HepG2 (cell line): ENCODE measurements around the gene GPATCH8. TPM values are rescaled to one million over a fixed set of nuclear protein-coding genes. Genes with fewer than 3 reads are reported as not detected.
A peak's percentile ranks its signal among the peaks of the same experiment; 100 is the strongest.

ENCODE experiments used
- CCDC6 ChIP-seq: sonication (generic); formaldehyde crosslinking; IDR thresholded peaks from 2 replicates; pipeline ENCODE4 v1.8.1; 2022; ENCODE audit warnings: mild to moderate bottlenecking, missing genetic modification reagents, moderate library complexity
- ELK4 ChIP-seq: sonication (generic); formaldehyde crosslinking; IDR thresholded peaks from 2 replicates; pipeline ENCODE4 v1.9.0; 2021; ENCODE audit warnings: missing genetic modification reagents, borderline replicate concordance
- FOXK2 ChIP-seq: fragments of 450-650 bp; IDR thresholded peaks from 2 replicates; pipeline ENCODE4 v1.6.1; 2016
- GATA4 ChIP-seq: sonication (generic); IDR thresholded peaks from 2 replicates; pipeline ENCODE4 v1.6.1; 2016; ENCODE audit warnings: antibody characterized with exemption, low read depth, borderline replicate concordance
- HOXD1 ChIP-seq: sonication (generic); formaldehyde crosslinking; IDR thresholded peaks from 2 replicates; pipeline ENCODE4 v1.5.0; 2020; ENCODE audit warnings: missing genetic modification reagents
- JUN ChIP-seq: sonication (generic); formaldehyde crosslinking; IDR thresholded peaks from 2 replicates; pipeline ENCODE4 v1.4.0; 2020; ENCODE audit warnings: mild to moderate bottlenecking, missing genetic modification reagents
- MAZ ChIP-seq, 2 experiments: sonication (generic) in 1 of 2; formaldehyde crosslinking in 1 of 2; IDR thresholded peaks; 2 replicates each; pipeline versions ENCODE4 v1.5.0 to v1.6.1; 2012 to 2020; ENCODE audit warnings: low read depth in 2 of 2, mild to moderate bottlenecking in 2 of 2, borderline replicate concordance in 1 of 2, improper control_type of control experiment in 1 of 2, low read length in 1 of 2, missing genetic modification reagents in 1 of 2, moderate library complexity in 1 of 2
- MED13 ChIP-seq: sonication (generic); formaldehyde crosslinking; IDR thresholded peaks from 2 replicates; pipeline ENCODE4 v1.5.0; 2020; ENCODE audit warnings: missing genetic modification reagents
- NFIB ChIP-seq: sonication (generic); formaldehyde crosslinking; IDR thresholded peaks from 2 replicates; pipeline ENCODE4 v1.9.0; 2021; ENCODE audit warnings: missing genetic modification reagents, mild to moderate bottlenecking, borderline replicate concordance
- NKX3-1 ChIP-seq: sonication (generic); formaldehyde crosslinking; IDR thresholded peaks from 2 replicates; pipeline ENCODE4 v1.5.0; 2020; ENCODE audit warnings: missing genetic modification reagents
- PTBP1 ChIP-seq: fragments of 200-400 bp; formaldehyde crosslinking; IDR thresholded peaks from 2 replicates; pipeline ENCODE4 v1.6.1; 2018; ENCODE audit warnings: low read length, low read depth; ENCODE audit not compliant: poor library complexity, severe bottlenecking
- RFX3 ChIP-seq: IDR thresholded peaks from 2 replicates; pipeline ENCODE4 v1.6.1; 2016; ENCODE audit warnings: missing biosample characterization, missing genetic modification reagents
- RFX5 ChIP-seq: IDR thresholded peaks from 2 replicates; pipeline ENCODE4 v1.6.1; 2011; ENCODE audit warnings: low read depth, low read length, improper control_type of control experiment
- RNF2 ChIP-seq: fragments of 450-650 bp; conservative IDR thresholded peaks from 2 replicates; pipeline ENCODE4 v1.6.1; 2016; ENCODE audit warnings: low read depth
- SNRNP70 ChIP-seq: fragments of 200-400 bp; formaldehyde crosslinking; IDR thresholded peaks from 2 replicates; pipeline ENCODE4 v1.6.1; 2017; ENCODE audit warnings: mild to moderate bottlenecking, low read depth, low read length, moderate library complexity
- SRF ChIP-seq: IDR thresholded peaks from 2 replicates; pipeline ENCODE4 v1.6.1; 2011; ENCODE audit warnings: mild to moderate bottlenecking, low read depth, low read length, moderate library complexity
- SUZ12 ChIP-seq: fragments of 150-350 bp; IDR thresholded peaks from 2 replicates; pipeline ENCODE4 v1.6.1; 2014; ENCODE audit warnings: low read depth, low read length
- XRCC5 ChIP-seq: fragments of 200-400 bp; formaldehyde crosslinking; optimal IDR thresholded peaks from 2 replicates; pipeline ENCODE3; 2017; ENCODE audit warnings: mild to moderate bottlenecking, low read length
- ZMYM3 ChIP-seq: sonication (generic); formaldehyde crosslinking; IDR thresholded peaks from 2 replicates; pipeline ENCODE4 v1.5.1; 2020; ENCODE audit warnings: mild to moderate bottlenecking, missing genetic modification reagents
- ZNF180 ChIP-seq: sonication (generic); formaldehyde crosslinking; IDR thresholded peaks from 2 replicates; pipeline ENCODE4 v1.4.0; 2020; ENCODE audit warnings: low read depth, missing genetic modification reagents, borderline replicate concordance
- ZNF20 ChIP-seq: sonication (generic); formaldehyde crosslinking; IDR thresholded peaks from 2 replicates; pipeline ENCODE4 v1.4.0; 2020; ENCODE audit warnings: mild to moderate bottlenecking, moderate library complexity, missing genetic modification reagents
- ZNF556 ChIP-seq: sonication (generic); formaldehyde crosslinking; IDR thresholded peaks from 2 replicates; pipeline ENCODE4 v1.4.0; 2020; ENCODE audit warnings: mild to moderate bottlenecking, missing genetic modification reagents, borderline replicate concordance
- ZNF788 ChIP-seq: sonication (generic); formaldehyde crosslinking; IDR thresholded peaks from 2 replicates; pipeline ENCODE4 v1.5.0; 2020; ENCODE audit warnings: mild to moderate bottlenecking, missing genetic modification reagents, borderline replicate concordance
- ZNF841 ChIP-seq: sonication (generic); formaldehyde crosslinking; IDR thresholded peaks from 2 replicates; pipeline ENCODE4 v1.8.1; 2023; ENCODE audit warnings: missing genetic modification reagents, borderline replicate concordance
- ZNF850 ChIP-seq: sonication (generic); formaldehyde crosslinking; conservative IDR thresholded peaks from 2 replicates; pipeline ENCODE4 v1.9.0; 2021; ENCODE audit warnings: mild to moderate bottlenecking, missing genetic modification reagents
- ZSCAN20 ChIP-seq: sonication (generic); formaldehyde crosslinking; IDR thresholded peaks from 2 replicates; pipeline ENCODE4 v1.4.0; 2020; ENCODE audit warnings: missing genetic modification reagents, mild to moderate bottlenecking, borderline replicate concordance
- polyA plus RNA-seq, 8 experiments: library from polyadenylated mRNA; depleted of rRNA in 3 of 8; stranded (reverse) in 7 of 8; unstranded in 1 of 8; fragments of >200 nt; fragmentation: Illumina TruSeq in 4 of 8; extraction: Trizol in 4 of 8; gene quantifications; 2 replicates each; pipeline versions ENCODE4 v1.2.1 to v1.2.3, GENCODE V29; 2011 to 2016; ENCODE audit warnings: low read depth in 4 of 8, missing spikeins in 1 of 8, mixed read lengths in 1 of 8; ENCODE audit not compliant: insufficient read depth in 1 of 8
- total RNA-seq, 5 experiments: library from RNA; depleted of rRNA; stranded (reverse); fragments of >200 nt; fragmentation: Illumina TruSeq; extraction: Trizol; gene quantifications; 2 replicates each; pipeline ENCODE4 v1.2.3, GENCODE V29; 2016; ENCODE audit warnings: low read depth in 1 of 5
- TF ChIP-seq, protein P1 (sequence below): sonication (generic); formaldehyde crosslinking; IDR thresholded peaks from 2 replicates; pipeline ENCODE4 v1.4.0; 2020; ENCODE audit warnings: missing genetic modification reagents
- TF ChIP-seq, protein P2 (sequence below): sonication (generic); formaldehyde crosslinking; IDR thresholded peaks from 2 replicates; pipeline ENCODE4 v1.4.0; 2020; ENCODE audit warnings: missing genetic modification reagents

The GPATCH8 gene
- total and polyA plus RNA-seq, 2 of the 13 experiments (the other 11 are each of a cell fraction or from before 2014, with no cell fraction given) = 20.7 to 21.5 TPM

DNA sequence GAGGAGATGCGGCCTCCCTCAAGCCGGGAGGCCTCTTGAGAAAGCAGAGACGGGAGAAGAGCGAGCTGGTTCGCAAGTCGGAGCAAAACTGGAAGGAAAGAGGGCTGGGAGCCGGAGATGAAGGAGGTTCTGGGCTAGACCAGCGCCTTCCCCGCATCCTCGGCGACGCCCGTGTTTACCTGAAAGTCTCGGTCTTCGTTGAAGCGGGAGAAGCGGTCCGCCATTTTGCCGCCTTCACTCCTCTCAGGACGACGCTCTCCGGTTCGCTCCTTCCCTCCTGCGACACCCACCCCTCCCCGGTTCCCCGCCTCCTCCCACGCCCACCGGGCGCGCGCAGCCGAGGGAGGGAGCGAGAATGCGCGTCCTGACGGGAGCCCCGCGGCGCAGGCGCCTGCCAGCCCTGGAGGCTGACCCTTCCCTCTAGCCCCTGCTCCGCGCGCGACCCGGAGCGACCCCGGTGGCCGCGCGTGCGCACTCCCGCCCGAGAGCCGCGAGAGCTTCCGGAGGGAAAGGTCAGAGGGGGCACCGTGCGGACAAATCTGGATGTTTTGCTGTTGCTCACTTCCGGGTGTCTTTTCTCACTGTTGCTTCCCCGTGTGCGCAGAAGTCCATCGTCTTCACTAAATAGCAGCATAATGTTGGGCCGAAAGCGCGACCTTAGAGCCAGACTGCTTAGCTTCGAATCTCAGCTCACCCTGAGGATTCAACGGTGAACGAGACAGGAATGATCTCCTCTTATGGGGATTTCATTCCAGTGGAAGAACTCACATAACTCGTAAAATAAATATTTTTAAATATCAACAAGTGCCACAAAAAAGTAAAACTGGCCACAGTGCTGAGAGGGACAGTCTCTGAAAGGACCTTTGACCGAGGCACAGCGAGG is at the start of gene GPATCH8 (continued):
- 0 out of 2 replicates have a peak, but pooled peaks have one; percentile 84 for TF ChIP-seq ZNF850 (CRISPR knock-in tag)
- no peak for TF ChIP-seq ELK4
- TF ChIP-seq NFIB (CRISPR knock-in tag) = no peak
- peak; percentile 90; the same call in 1 of the 2 replicates for TF ChIP-seq ZNF788 (CRISPR knock-in tag)
- no peak for TF ChIP-seq RFX3
- peak; percentile 54; the same call in 1 of the 2 replicates for TF ChIP-seq SRF
- no peak for TF ChIP-seq ZMYM3
- no peak for TF ChIP-seq XRCC5
- no peak for TF ChIP-seq SNRNP70
- peak; percentile 87; the same call in 1 of the 2 replicates for TF ChIP-seq ZNF20
- no peak for TF ChIP-seq ZSCAN20 (CRISPR knock-in tag)
- TF ChIP-seq NKX3-1 (CRISPR knock-in tag) = no peak; the same call in 1 of the 2 replicates
- peak; percentile 51 for TF ChIP-seq FOXK2
- TF ChIP-seq ZNF556 = no peak; the same call in 1 of the 2 replicates
- TF ChIP-seq PTBP1 = peak; percentile 14
- TF ChIP-seq, protein P1, sequence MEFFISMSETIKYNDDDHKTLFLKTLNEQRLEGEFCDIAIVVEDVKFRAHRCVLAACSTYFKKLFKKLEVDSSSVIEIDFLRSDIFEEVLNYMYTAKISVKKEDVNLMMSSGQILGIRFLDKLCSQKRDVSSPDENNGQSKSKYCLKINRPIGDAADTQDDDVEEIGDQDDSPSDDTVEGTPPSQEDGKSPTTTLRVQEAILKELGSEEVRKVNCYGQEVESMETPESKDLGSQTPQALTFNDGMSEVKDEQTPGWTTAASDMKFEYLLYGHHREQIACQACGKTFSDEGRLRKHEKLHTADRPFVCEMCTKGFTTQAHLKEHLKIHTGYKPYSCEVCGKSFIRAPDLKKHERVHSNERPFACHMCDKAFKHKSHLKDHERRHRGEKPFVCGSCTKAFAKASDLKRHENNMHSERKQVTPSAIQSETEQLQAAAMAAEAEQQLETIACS (CRISPR knock-in tag) = peak; percentile 98
- 0 out of 2 replicates have a peak, but pooled peaks have one; percentile 23 for TF ChIP-seq RFX5
- peak; percentile 30; the same call in 1 of the 2 replicates for TF ChIP-seq HOXD1 (CRISPR knock-in tag)
- TF ChIP-seq, protein P2, sequence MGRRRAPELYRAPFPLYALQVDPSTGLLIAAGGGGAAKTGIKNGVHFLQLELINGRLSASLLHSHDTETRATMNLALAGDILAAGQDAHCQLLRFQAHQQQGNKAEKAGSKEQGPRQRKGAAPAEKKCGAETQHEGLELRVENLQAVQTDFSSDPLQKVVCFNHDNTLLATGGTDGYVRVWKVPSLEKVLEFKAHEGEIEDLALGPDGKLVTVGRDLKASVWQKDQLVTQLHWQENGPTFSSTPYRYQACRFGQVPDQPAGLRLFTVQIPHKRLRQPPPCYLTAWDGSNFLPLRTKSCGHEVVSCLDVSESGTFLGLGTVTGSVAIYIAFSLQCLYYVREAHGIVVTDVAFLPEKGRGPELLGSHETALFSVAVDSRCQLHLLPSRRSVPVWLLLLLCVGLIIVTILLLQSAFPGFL (CRISPR knock-in tag) = 0 out of 2 replicates have a peak, but pooled peaks have one; percentile 73
- TF ChIP-seq ZNF841 (CRISPR knock-in tag) = no peak
- TF ChIP-seq SUZ12 = no peak
- TF ChIP-seq GATA4 = no peak
- no peak; the same call in 1 of the 2 replicates for TF ChIP-seq MED13 (CRISPR knock-in tag)
- TF ChIP-seq JUN (CRISPR knock-in tag) = no peak
- peak; percentile 51; the same call in 1 of the 2 replicates for TF ChIP-seq RNF2
- peak; percentile 86 for TF ChIP-seq CCDC6 (CRISPR knock-in tag)
- TF ChIP-seq MAZ (IDR thresholded peaks at IDR 0.05; ENCODE audit: borderline replicate concordance, low read depth, low read length) = peak; percentile 98
- TF ChIP-seq MAZ (CRISPR knock-in tag; IDR thresholded peaks at IDR 0.05; ENCODE audit: low read depth) = peak; percentile 94
- TF ChIP-seq ZNF180 (CRISPR knock-in tag) = no peak
